Measurements from ENCODE around the gene TRIM33.

The TRIM33 gene

GRCh38 chr1:114349891-114350605 lies 161.0 kb downstream of the TRIM33 start:
- no peak for DNase-seq (ENCODE audit: low read depth)

- no peak for DNase-seq (ENCODE audit: low read depth)
These were observed 163.4 kb downstream of the TRIM33 start for GRCh38 chr1:114347431-114348209.

- DNase-seq (ENCODE audit: low read depth), result peak; percentile 98
These were observed 164.4 kb downstream of the TRIM33 start for GRCh38 chr1:114346480-114347029.

- no peak for DNase-seq (ENCODE audit: low read depth)
These were observed 165.0 kb downstream of the TRIM33 start for GRCh38 chr1:114345930-114346479.

GRCh38 chr1:114344656-114345055 lies 166.3 kb downstream of the TRIM33 start:
- no peak for DNase-seq (ENCODE audit: low read depth)

Data from activated T-cell treated with anti-CD3 and anti-CD28 coated beads for 48 hours (primary cell).